ENCODE results near the gene SDHAF1.
"Not testable (repeated sequence)": the region's sequence is repeated elsewhere in the genome, so short reads cannot be mapped to it uniquely, and the experiment has no call there.

Gene SDHAF1

GRCh38 chr19:36025541-36025940 lies 30.6 kb downstream of the SDHAF1 start:
- no peak for DNase-seq

GRCh38 chr19:36026091-36026876 lies 31.3 kb downstream of the SDHAF1 start:
- no peak for DNase-seq

- DNase-seq = no peak
Observed at GRCh38 chr19:36027696-36028095, 32.7 kb downstream of the SDHAF1 start.

GRCh38 chr19:36028313-36029041 lies 33.5 kb downstream of the SDHAF1 start:
- DNase-seq = no peak

GRCh38 chr19:36030264-36031148 lies 35.5 kb downstream of the SDHAF1 start:
- no peak for DNase-seq

GRCh38 chr19:36031308-36031707 lies 36.3 kb downstream of the SDHAF1 start:
- DNase-seq = no peak

GRCh38 chr19:36032251-36033104 lies 37.5 kb downstream of the SDHAF1 start, which contains the start of gene CLIP3:
Gene CLIP3 (minus strand): TSS chr19:36032873. CDS start chr19:36032357, 516 bp downstream.
- DNase-seq = peak; percentile 27

- no peak for DNase-seq
Observed at GRCh38 chr19:36040495-36040894, 45.5 kb downstream of the SDHAF1 start.

- not testable (repeated sequence) for DNase-seq
Observed at GRCh38 chr19:36041092-36041491, 46.1 kb downstream of the SDHAF1 start.

- no peak for DNase-seq
Observed at GRCh38 chr19:36041831-36042230, 46.8 kb downstream of the SDHAF1 start.

- DNase-seq = no peak
Observed at GRCh38 chr19:36043952-36044351, 49.0 kb downstream of the SDHAF1 start.

Data from NCI-H2029 (cell line).